Esophagus squamous epithelium (tissue), 5 donors: ENCODE data around the gene HDHD2. TPM values are rescaled to one million over a fixed set of nuclear protein-coding genes. Genes with fewer than 3 reads are reported as not detected.

Source experiments
- DNase-seq: peaks from one replicate; lab custom pipeline; 2025; lab: John Stamatoyannopoulos, UW
- H3K27ac ChIP-seq, 4 donors: fragments of 200-600 bp; sonication (generic); one replicate each; pipeline ENCODE4 v1.5.1; 2016 to 2019; ENCODE audit warnings: mild to moderate bottlenecking in 1 of 4
- H3K27me3 ChIP-seq, 4 donors: fragments of 200-600 bp; sonication (generic); 1 replicate in 3 of 4; 2 replicates in 1 of 4; pipeline versions ENCODE4 v1.5.1 to v1.6.0; 2017 to 2021; ENCODE audit warnings: antibody characterized with exemption in 1 of 4
- H3K36me3 ChIP-seq, 3 donors: fragments of 200-600 bp; sonication (generic); one replicate each; pipeline ENCODE4 v1.5.1; 2016 to 2019
- H3K4me1 ChIP-seq, 3 donors: fragments of 200-600 bp; sonication (generic); one replicate each; pipeline ENCODE4 v1.5.1; 2017 to 2019
- H3K4me3 ChIP-seq, 4 donors: fragments of 200-600 bp; sonication (generic); 1 replicate in 3 of 4; 2 replicates in 1 of 4; pipeline ENCODE4 v1.5.1; 2016 to 2019; ENCODE audit warnings: mild to moderate bottlenecking in 2 of 4, moderate library complexity in 1 of 4
- H3K9me3 ChIP-seq, 3 donors: fragments of 200-600 bp; sonication (generic); one replicate each; pipeline ENCODE4 v1.5.1; 2016 to 2019
- POLR2A ChIP-seq, 4 donors: fragments of 450-650 bp; IDR thresholded peaks; one replicate each; pipeline ENCODE4 v1.6.1; 2017; ENCODE audit warnings: antibody characterized with exemption in 4 of 4, mild to moderate bottlenecking in 4 of 4, moderate library complexity in 3 of 4
- WGBS, 2 donors: methylation state at CpG; one replicate each; pipeline ENCODE4 v1.1.5; 2018; 5-methylcytosine and 5-hydroxymethylcytosine counted together
- intact Hi-C: fragments of 100-400 bp; cut with DNase I; formaldehyde crosslinking; loops from one replicate; pipeline ENCODE4 v1.15.0; 2022
- small RNA-seq, 4 donors: library from RNA; depleted of rRNA; stranded (forward); fragments of <200 nt; gene quantifications; one replicate each; pipeline ENCODE3, GENCODE V24; 2016
- total RNA-seq, 4 donors: library from RNA; depleted of rRNA; stranded (reverse); fragments of >200 nt; gene quantifications; one replicate each; pipeline ENCODE4 v1.1.0, GENCODE V29; 2016
- TF ChIP-seq, protein P1 (sequence below), 6 experiments: fragments of 450-650 bp in 4 of 6; fragments of 200-600 bp in 2 of 6; sonication (generic) in 2 of 6; IDR thresholded peaks; one replicate each; pipeline ENCODE4 v1.5.1; 2016 to 2019; ENCODE audit warnings: antibody characterized with exemption in 6 of 6, mild to moderate bottlenecking in 4 of 6, moderate library complexity in 4 of 6
- donor health status: DM: yes; HTN: yes; CAD: no.

HDHD2 gene
- total RNA-seq, 4 donors from 2014 or later: 14.9 to 22.9 (median 18.8) TPM

DNA sequence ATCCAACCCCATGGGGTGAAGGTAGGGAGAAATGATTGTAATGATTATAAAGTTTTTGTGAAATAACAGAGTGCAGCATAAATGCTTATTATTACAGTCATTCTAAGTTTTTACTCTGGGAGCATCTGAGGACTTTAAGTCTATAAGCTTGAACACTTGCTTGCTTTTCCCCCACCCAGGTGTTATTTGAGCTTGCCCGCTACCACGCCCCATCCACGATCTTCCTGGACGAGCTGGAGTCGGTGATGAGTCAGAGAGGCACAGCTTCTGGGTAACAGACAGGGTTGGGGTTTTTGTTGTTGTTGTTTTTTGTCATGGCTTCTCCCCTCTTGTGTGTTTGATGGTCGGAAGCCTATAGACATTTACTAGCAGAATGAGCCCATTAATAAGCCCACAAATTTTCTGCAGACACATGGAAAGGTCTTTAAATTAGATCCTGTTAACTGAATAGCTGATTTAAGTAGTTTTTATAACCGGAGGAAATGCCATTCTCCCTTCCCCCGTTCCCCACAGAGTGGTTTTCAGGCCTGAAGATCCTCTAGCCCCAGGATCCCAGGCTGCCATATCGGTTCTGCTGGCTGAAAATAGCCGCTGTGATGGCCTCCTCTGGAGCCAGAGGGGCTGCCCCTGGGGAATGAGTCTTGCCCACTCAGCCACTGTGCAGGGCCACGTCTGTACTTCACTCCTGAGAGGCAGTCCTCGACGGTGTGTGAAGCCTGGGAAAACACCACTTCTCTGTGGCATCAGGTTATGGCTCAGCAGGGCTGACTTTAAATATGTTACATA, 75.0 kb downstream of the HDHD2 start:
- Histone ChIP-seq H3K27me3 (no peaks in the 10 kb centered on the region), H3K4me1 (no peaks in the 10 kb centered on the region), H3K27ac (no peak overlapping the region), H3K36me3 (no peaks in the 10 kb centered on the region), H3K4me3 (no peak overlapping the region), H3K9me3 (no peaks in the 10 kb centered on the region)
- TF ChIP-seq, protein P1, sequence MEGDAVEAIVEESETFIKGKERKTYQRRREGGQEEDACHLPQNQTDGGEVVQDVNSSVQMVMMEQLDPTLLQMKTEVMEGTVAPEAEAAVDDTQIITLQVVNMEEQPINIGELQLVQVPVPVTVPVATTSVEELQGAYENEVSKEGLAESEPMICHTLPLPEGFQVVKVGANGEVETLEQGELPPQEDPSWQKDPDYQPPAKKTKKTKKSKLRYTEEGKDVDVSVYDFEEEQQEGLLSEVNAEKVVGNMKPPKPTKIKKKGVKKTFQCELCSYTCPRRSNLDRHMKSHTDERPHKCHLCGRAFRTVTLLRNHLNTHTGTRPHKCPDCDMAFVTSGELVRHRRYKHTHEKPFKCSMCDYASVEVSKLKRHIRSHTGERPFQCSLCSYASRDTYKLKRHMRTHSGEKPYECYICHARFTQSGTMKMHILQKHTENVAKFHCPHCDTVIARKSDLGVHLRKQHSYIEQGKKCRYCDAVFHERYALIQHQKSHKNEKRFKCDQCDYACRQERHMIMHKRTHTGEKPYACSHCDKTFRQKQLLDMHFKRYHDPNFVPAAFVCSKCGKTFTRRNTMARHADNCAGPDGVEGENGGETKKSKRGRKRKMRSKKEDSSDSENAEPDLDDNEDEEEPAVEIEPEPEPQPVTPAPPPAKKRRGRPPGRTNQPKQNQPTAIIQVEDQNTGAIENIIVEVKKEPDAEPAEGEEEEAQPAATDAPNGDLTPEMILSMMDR (IDR thresholded peaks at IDR 0.05): no peak
- TF ChIP-seq POLR2A (IDR thresholded peaks at IDR 0.05): no peak
- intact Hi-C loops: no loop called here
- WGBS, 2 donors: 54 to 63% methylated on average over 10 to 12 of the region's 13 CpGs
- DNase-seq: no peak

DNA sequence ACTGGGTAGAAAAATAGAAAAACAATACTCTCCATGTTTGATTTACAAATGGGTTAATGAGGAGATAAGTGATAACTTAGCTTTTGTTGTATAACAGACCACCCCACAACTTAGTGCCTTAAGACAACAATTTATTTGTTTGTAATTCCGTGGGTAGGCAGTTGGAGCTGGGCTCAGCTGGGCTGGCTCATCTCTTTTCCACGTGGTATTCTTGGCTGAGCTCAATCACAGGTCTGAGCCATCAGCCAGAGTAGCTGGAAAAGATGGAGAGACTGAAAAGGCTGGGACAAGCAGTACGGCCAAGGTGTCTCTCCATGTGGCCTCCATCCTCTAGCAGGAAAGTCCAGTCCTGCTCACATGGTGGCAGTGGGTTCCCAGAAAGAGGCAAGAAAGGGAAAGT, 82.7 kb downstream of the HDHD2 start:
- no peak for TF ChIP-seq POLR2A (IDR thresholded peaks at IDR 0.05)
- TF ChIP-seq, protein P1 (IDR thresholded peaks at IDR 0.05): no peak
- Histone ChIP-seq H3K36me3 (no peaks in the 10 kb centered on the region), H3K27ac (no peak overlapping the region), H3K4me1 (no peaks in the 10 kb centered on the region), H3K4me3 (no peak overlapping the region), H3K27me3 (no peaks in the 10 kb centered on the region), H3K9me3 (no peaks in the 10 kb centered on the region)
- no peak for DNase-seq
- intact Hi-C loops: no loop called here
- 60% methylated on average over 3 of the region's 3 CpGs for WGBS, 2 donors

DNA sequence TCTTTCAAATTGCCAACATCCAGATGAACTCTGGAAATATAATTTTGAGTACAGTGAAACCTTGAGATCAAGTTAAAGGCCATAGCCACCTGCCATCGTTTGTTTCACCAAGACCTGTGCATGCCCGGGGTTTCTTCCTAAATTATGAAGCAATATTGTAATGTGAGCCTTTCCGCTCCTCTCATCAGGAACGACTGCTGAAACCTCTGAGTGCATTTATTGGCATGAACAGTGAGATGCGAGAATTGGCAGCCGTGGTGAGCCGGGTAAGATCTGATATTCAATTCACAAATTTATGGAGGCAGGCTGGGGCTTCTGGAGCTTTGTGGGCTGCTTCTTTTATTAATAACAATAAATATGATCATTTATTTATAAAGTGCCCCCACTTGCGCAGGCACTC, 87.2 kb downstream of the HDHD2 start:
- H3K4me1 ChIP-seq: no peaks in the 10 kb centered on the region
- H3K36me3 ChIP-seq: no peaks in the 10 kb centered on the region
- H3K9me3 ChIP-seq: no peaks in the 10 kb centered on the region
- no peak overlapping the region for H3K27ac ChIP-seq
- no peaks in the 10 kb centered on the region for H3K27me3 ChIP-seq
- no peak for DNase-seq
- TF ChIP-seq, protein P1 (IDR thresholded peaks at IDR 0.05): no peak
- no peak for TF ChIP-seq POLR2A (IDR thresholded peaks at IDR 0.05)
- 92 to 97% methylated on average over 8 of the region's 8 CpGs for WGBS, 2 donors
- no peak overlapping the region for H3K4me3 ChIP-seq
- intact Hi-C loops: no loop called here

DNA sequence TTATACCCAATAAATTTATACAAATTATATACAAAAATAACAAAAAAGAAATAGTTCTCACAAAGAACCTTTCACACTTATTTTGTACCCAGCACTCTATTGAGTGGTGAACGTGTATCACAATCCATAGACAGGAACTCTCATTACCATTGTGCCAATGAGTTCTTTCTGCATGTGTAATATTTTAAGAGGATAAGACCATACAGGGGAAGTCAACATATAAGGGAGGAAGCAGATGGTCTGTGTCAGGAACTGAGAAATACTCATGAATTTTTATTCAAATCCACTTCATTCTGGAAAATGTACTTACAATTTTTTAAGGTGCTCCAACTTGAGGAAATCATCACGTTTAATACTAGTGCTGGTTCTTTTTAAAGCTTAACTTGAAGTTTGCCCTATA, 87.8 kb downstream of the HDHD2 start:
- no peak for TF ChIP-seq POLR2A (IDR thresholded peaks at IDR 0.05)
- TF ChIP-seq, protein P1 (IDR thresholded peaks at IDR 0.05): no peak
- H3K36me3 ChIP-seq: no peaks in the 10 kb centered on the region
- DNase-seq: no peak
- WGBS, 2 donors: 49 to 54% methylated on average over 2 of the region's 2 CpGs
- no peaks in the 10 kb centered on the region for H3K4me1 ChIP-seq
- intact Hi-C loops: no loop called here
- H3K27me3 ChIP-seq: no peaks in the 10 kb centered on the region
- no peaks in the 10 kb centered on the region for H3K9me3 ChIP-seq
- no peak overlapping the region for H3K4me3 ChIP-seq
- no peak overlapping the region for H3K27ac ChIP-seq

Small RNA genes within 50 kb of the gene (small RNA-seq; reads per million reads assigned to genes)
- gene AC012254.4: 0 reads per million in 4 donors

Other genes starting within 250 kb of the HDHD2 start
- gene PIAS2, start 233.0 kb downstream of the HDHD2 start, total RNA-seq: 10 to 100 TPM in 3 of 4 donors, 1 to 10 TPM in 1; 6.0 to 24.0 (median 12.0) TPM
- gene KATNAL2, start 232.9 kb downstream of the HDHD2 start, total RNA-seq: 1 to 10 TPM in 3 of 4 donors, under 1 TPM in 1; 0.70 to 3.4 (median 1.8) TPM
- under 1 TPM in 1 of 4 donors, not detected in 3; 0.38 TPM for gene ELOA2, start 114.9 kb downstream of the HDHD2 start, total RNA-seq
- 10 to 100 TPM in 2 of 4 donors, 1 to 10 TPM in 2; 5.3 to 14.1 (median 11.1) TPM for gene IER3IP1, start 25.9 kb upstream of the HDHD2 start, total RNA-seq
- gene SKOR2, start 101.2 kb upstream of the HDHD2 start, total RNA-seq: not detected